ENCODE data around the gene CEBPA. TPM values are rescaled to one million over a fixed set of nuclear protein-coding genes. Genes with fewer than 3 reads are reported as not detected.

Gene CEBPA
- total RNA-seq, 1 donor from 2014 or later, result 0.51 TPM

GRCh38 chr19:33343301-33343700, 41.0 kb upstream of the CEBPA start:
- peaks cover 49% of the 10 kb centered on the region for H3K27me3 Mint-ChIP-seq
- H3K4me3 Mint-ChIP-seq, result no peak overlapping the region
- no peaks in the 10 kb centered on the region for H3K4me1 Mint-ChIP-seq
- DNase-seq (no peak), ATAC-seq (ENCODE audit: low read depth) (no peak)
- TF ChIP-seq CTCF (IDR thresholded peaks at IDR 0.05), result no peak
- no peak overlapping the region for H3K27ac Mint-ChIP-seq
- H3K36me3 Mint-ChIP-seq (ENCODE audit: low read depth), result no peaks in the 10 kb centered on the region
- CTCF ChIA-PET, result no interaction called here
- intact Hi-C loops (cut with micrococcal nuclease), result no loop called here
- no peaks in the 10 kb centered on the region for H3K9me3 Mint-ChIP-seq
- POLR2A ChIA-PET, result no interaction called here

- POLR2A ChIA-PET, result no interaction called here
- no peak for TF ChIP-seq CTCF (IDR thresholded peaks at IDR 0.05)
- Mint-ChIP-seq H3K4me1 (no peaks in the 10 kb centered on the region), H3K4me3 (no peak overlapping the region), H3K9me3 (no peaks in the 10 kb centered on the region), H3K27ac (no peak overlapping the region), H3K36me3 (ENCODE audit: low read depth) (no peaks in the 10 kb centered on the region), H3K27me3 (peaks cover 43% of the 10 kb centered on the region)
- ATAC-seq (ENCODE audit: low read depth) (no peak), DNase-seq (no peak)
- CTCF ChIA-PET, result no interaction called here
- intact Hi-C loops (cut with micrococcal nuclease), result no loop called here
Measured at GRCh38 chr19:33340991-33341390, 38.7 kb upstream of the CEBPA start.

GRCh38 chr19:33339016-33339984, 37.0 kb upstream of the CEBPA start:
- H3K27me3 Mint-ChIP-seq, result peaks cover 28% of the 10 kb centered on the region
- H3K9me3 Mint-ChIP-seq, result no peaks in the 10 kb centered on the region
- H3K4me1 Mint-ChIP-seq, result no peaks in the 10 kb centered on the region
- CTCF ChIA-PET, result no interaction called here
- H3K27ac Mint-ChIP-seq, result no peak overlapping the region
- intact Hi-C loops (cut with micrococcal nuclease), result no loop called here
- H3K4me3 Mint-ChIP-seq, result no peak overlapping the region
- ATAC-seq (ENCODE audit: low read depth) (no peak), DNase-seq (no peak)
- POLR2A ChIA-PET, result no interaction called here
- no peaks in the 10 kb centered on the region for H3K36me3 Mint-ChIP-seq (ENCODE audit: low read depth)
- no peak for TF ChIP-seq CTCF (IDR thresholded peaks at IDR 0.05)

GRCh38 chr19:33335446-33335845, 33.1 kb upstream of the CEBPA start:
- ATAC-seq (ENCODE audit: low read depth), result no peak
- H3K9me3 Mint-ChIP-seq, result peaks cover 4% of the 10 kb centered on the region
- H3K4me1 Mint-ChIP-seq, result peaks cover 19% of the 10 kb centered on the region
- H3K4me3 Mint-ChIP-seq, result no peak overlapping the region
- peaks cover 4% of the 10 kb centered on the region for H3K27me3 Mint-ChIP-seq
- no peaks in the 10 kb centered on the region for H3K36me3 Mint-ChIP-seq (ENCODE audit: low read depth)
- H3K27ac Mint-ChIP-seq, result no peak overlapping the region
- intact Hi-C loops (cut with micrococcal nuclease), result no loop called here
- ChIA-PET POLR2A (no interaction called here), CTCF (no interaction called here)
- TF ChIP-seq CTCF (IDR thresholded peaks at IDR 0.05), result no peak
- DNase-seq, result no peak

GRCh38 chr19:33334271-33334670, 31.9 kb upstream of the CEBPA start:
- Mint-ChIP-seq H3K27me3 (peaks cover 7% of the 10 kb centered on the region), H3K4me1 (peaks cover 19% of the 10 kb centered on the region), H3K36me3 (ENCODE audit: low read depth) (no peaks in the 10 kb centered on the region), H3K9me3 (peaks cover 4% of the 10 kb centered on the region), H3K4me3 (no peak overlapping the region), H3K27ac (no peak overlapping the region)
- intact Hi-C loops (cut with micrococcal nuclease), result no loop called here
- DNase-seq (no peak), ATAC-seq (ENCODE audit: low read depth) (no peak)
- POLR2A ChIA-PET, result no interaction called here
- TF ChIP-seq CTCF (IDR thresholded peaks at IDR 0.05), result no peak
- CTCF ChIA-PET, result no interaction called here

All from activated B cell treated with CpG ODN at 0.5 μM for 24 hours (primary cell).